Hepatocyte (in vitro differentiated cells): ENCODE measurements around the gene VPS9D1.

Experiments used
- EZH2 ChIP-seq: fragments of 200-600 bp; sonication (generic); IDR thresholded peaks from 2 replicates; pipeline ENCODE4 v1.6.1; 2016; ENCODE audit warnings: antibody characterized with exemption, mild to moderate bottlenecking, borderline replicate concordance
- TF ChIP-seq, protein P1 (sequence below): fragments of 200-600 bp; sonication (generic); IDR thresholded peaks from 2 replicates; pipeline ENCODE4 v1.5.1; 2016; ENCODE audit warnings: antibody characterized with exemption, mild to moderate bottlenecking; ENCODE audit not compliant: poor library complexity

DNA sequence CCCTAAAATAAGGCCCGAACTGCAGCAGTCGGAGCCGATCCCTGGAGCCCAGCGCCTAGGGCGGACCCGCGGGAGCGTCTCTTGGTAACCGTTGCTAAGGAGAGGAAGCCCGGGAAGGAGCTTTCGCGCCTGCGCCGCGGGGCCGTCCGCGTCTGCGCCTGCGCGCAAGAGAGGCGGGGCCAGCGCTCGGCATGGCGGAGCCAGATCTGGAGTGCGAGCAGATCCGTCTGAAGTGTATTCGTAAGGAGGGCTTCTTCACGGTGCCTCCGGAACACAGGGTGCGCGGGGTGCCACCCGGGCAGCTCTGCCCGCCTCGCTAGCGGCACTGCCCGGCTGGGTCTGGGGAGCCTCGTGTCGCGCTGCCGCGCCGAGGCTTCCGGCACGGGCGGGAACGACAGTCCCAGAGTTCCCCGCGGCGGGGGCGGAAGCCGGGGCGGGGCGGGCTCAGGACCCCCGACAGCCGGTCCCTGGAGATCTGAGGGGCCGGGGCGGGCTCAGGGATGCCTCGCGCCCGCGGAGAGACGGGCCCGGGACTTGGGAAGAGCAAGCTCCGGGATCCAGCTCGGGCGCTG lies 34.1 kb downstream of the VPS9D1 start, which contains the start of gene CDK10:
- TF ChIP-seq, protein P1, sequence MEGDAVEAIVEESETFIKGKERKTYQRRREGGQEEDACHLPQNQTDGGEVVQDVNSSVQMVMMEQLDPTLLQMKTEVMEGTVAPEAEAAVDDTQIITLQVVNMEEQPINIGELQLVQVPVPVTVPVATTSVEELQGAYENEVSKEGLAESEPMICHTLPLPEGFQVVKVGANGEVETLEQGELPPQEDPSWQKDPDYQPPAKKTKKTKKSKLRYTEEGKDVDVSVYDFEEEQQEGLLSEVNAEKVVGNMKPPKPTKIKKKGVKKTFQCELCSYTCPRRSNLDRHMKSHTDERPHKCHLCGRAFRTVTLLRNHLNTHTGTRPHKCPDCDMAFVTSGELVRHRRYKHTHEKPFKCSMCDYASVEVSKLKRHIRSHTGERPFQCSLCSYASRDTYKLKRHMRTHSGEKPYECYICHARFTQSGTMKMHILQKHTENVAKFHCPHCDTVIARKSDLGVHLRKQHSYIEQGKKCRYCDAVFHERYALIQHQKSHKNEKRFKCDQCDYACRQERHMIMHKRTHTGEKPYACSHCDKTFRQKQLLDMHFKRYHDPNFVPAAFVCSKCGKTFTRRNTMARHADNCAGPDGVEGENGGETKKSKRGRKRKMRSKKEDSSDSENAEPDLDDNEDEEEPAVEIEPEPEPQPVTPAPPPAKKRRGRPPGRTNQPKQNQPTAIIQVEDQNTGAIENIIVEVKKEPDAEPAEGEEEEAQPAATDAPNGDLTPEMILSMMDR, result no peak
- TF ChIP-seq EZH2, result no peak
